Glutamatergic neuron (in vitro differentiated cells): Measurements from ENCODE around the gene DENND2A. TPM values are rescaled to one million over a fixed set of nuclear protein-coding genes. Genes with fewer than 3 reads are reported as not detected.

Experiments used
- DNase-seq: peaks from one replicate; pipeline ENCODE4 v3.0.0; 2022
- H3K27ac Mint-ChIP-seq: one replicate; pipeline ENCODE4 v1.8.0; 2020; ENCODE audit warnings: mild to moderate bottlenecking, mixed read lengths, inconsistent platforms; ENCODE audit not compliant: unreplicated experiment
- H3K27me3 Mint-ChIP-seq: one replicate; pipeline ENCODE4 v1.8.0; 2020; ENCODE audit warnings: mild to moderate bottlenecking, moderate library complexity, mixed read lengths, inconsistent platforms; ENCODE audit not compliant: unreplicated experiment
- H3K36me3 Mint-ChIP-seq: one replicate; pipeline ENCODE4 v1.8.0; 2020; ENCODE audit warnings: mild to moderate bottlenecking, mixed read lengths, inconsistent platforms; ENCODE audit not compliant: unreplicated experiment
- H3K4me1 Mint-ChIP-seq: one replicate; pipeline ENCODE4 v1.8.0; 2020; ENCODE audit warnings: mild to moderate bottlenecking, low read depth, mixed read lengths, inconsistent platforms; ENCODE audit not compliant: unreplicated experiment
- H3K4me3 Mint-ChIP-seq: one replicate; pipeline ENCODE4 v1.8.0; 2020; ENCODE audit warnings: mild to moderate bottlenecking, mixed read lengths, inconsistent platforms; ENCODE audit not compliant: unreplicated experiment
- H3K9me3 Mint-ChIP-seq: one replicate; pipeline ENCODE4 v1.8.0; 2020; ENCODE audit warnings: mild to moderate bottlenecking, moderate library complexity, mixed read lengths, inconsistent platforms; ENCODE audit not compliant: unreplicated experiment
- CTCF ChIP-seq: fragments of 200-600 bp; sonication (generic); IDR thresholded peaks from one replicate; pipeline ENCODE4 v1.5.0; 2021; ENCODE audit not compliant: partially characterized antibody, unreplicated experiment
- total RNA-seq: library from RNA; stranded (reverse); fragmentation: NEBNext Ultra II Directional; extraction: Animal tissue kit (Norgen Biotek cat#: 25700); gene quantifications from one replicate; pipeline ENCODE4 v1.2.1, GENCODE V29; 2021; ENCODE audit not compliant: unreplicated experiment

Gene DENND2A
- total RNA-seq, 1 donor from 2014 or later = 64.7 TPM

GRCh38 chr7:140675726-140676125, 35.1 kb upstream of the DENND2A start:
- no peak for TF ChIP-seq CTCF
- Mint-ChIP-seq H3K4me3 (no peak overlapping the region), H3K4me1 (peaks cover 5% of the 10 kb centered on the region), H3K9me3 (peaks cover 4% of the 10 kb centered on the region), H3K36me3 (no peaks in the 10 kb centered on the region), H3K27ac (no peak overlapping the region), H3K27me3 (peaks cover 2% of the 10 kb centered on the region)
- DNase-seq = no peak

GRCh38 chr7:140674899-140675701, 34.5 kb upstream of the DENND2A start:
- H3K36me3 Mint-ChIP-seq = no peaks in the 10 kb centered on the region
- peaks cover 5% of the 10 kb centered on the region for H3K4me1 Mint-ChIP-seq
- H3K27ac Mint-ChIP-seq = no peak overlapping the region
- peaks cover 2% of the 10 kb centered on the region for H3K27me3 Mint-ChIP-seq
- no peak for DNase-seq
- no peak for TF ChIP-seq CTCF
- H3K4me3 Mint-ChIP-seq = no peak overlapping the region
- peaks cover 4% of the 10 kb centered on the region for H3K9me3 Mint-ChIP-seq

GRCh38 chr7:140674356-140674800, 33.8 kb upstream of the DENND2A start:
- DNase-seq = no peak
- Mint-ChIP-seq H3K27me3 (peaks cover 2% of the 10 kb centered on the region), H3K4me1 (peaks cover 5% of the 10 kb centered on the region), H3K27ac (no peak overlapping the region), H3K36me3 (no peaks in the 10 kb centered on the region), H3K9me3 (peaks cover 4% of the 10 kb centered on the region), H3K4me3 (peak overlapping the region; percentile 66)
- no peak for TF ChIP-seq CTCF

GRCh38 chr7:140673774-140674155, 33.2 kb upstream of the DENND2A start:
- TF ChIP-seq CTCF = no peak
- peaks cover 4% of the 10 kb centered on the region for H3K9me3 Mint-ChIP-seq
- no peak overlapping the region for H3K27ac Mint-ChIP-seq
- peaks cover 2% of the 10 kb centered on the region for H3K27me3 Mint-ChIP-seq
- no peak for DNase-seq
- H3K4me3 Mint-ChIP-seq = peak overlapping the region; percentile 66
- peaks cover 5% of the 10 kb centered on the region for H3K4me1 Mint-ChIP-seq
- H3K36me3 Mint-ChIP-seq = no peaks in the 10 kb centered on the region

GRCh38 chr7:140673063-140673773, 32.6 kb upstream of the DENND2A start:
- peaks cover 4% of the 10 kb centered on the region for H3K9me3 Mint-ChIP-seq
- TF ChIP-seq CTCF = no peak
- peak; percentile 47 for DNase-seq
- H3K27ac Mint-ChIP-seq = no peak overlapping the region
- no peaks in the 10 kb centered on the region for H3K36me3 Mint-ChIP-seq
- H3K27me3 Mint-ChIP-seq = peaks cover 2% of the 10 kb centered on the region
- H3K4me1 Mint-ChIP-seq = peaks cover 5% of the 10 kb centered on the region
- H3K4me3 Mint-ChIP-seq = peak overlapping the region; percentile 66
